GM21786 (cell line): Measurements from ENCODE around the gene DHX34.
"Not testable (repeated sequence)": the region's sequence is repeated elsewhere in the genome, so short reads cannot be mapped to it uniquely, and the experiment has no call there.

Experiments
- ATAC-seq: cut with Tn5 transposase; IDR thresholded peaks from one replicate; pipeline ENCODE4 v1.9.1; 2021; ENCODE audit not compliant: unreplicated experiment

DHX34 gene

GRCh38 chr19:47330466-47330869 lies 18.6 kb upstream of the DHX34 start:
- ATAC-seq = no peak

GRCh38 chr19:47331490-47331889 lies 17.6 kb upstream of the DHX34 start:
- no peak for ATAC-seq

- ATAC-seq = no peak
Observed at GRCh38 chr19:47331931-47332547, 17.1 kb upstream of the DHX34 start, which contains the start of gene C5AR2. Gene C5AR2, plus strand, starts transcription at chr19:47332175. Its CDS starts 8,625 bp downstream, at chr19:47340800.

- not testable (repeated sequence) for ATAC-seq
Observed at GRCh38 chr19:47336765-47337718, 12.1 kb upstream of the DHX34 start.

GRCh38 chr19:47339196-47339880 lies 9.8 kb upstream of the DHX34 start:
- no peak for ATAC-seq

- ATAC-seq = no peak
Observed at GRCh38 chr19:47340477-47341208, 8.5 kb upstream of the DHX34 start.

- ATAC-seq = no peak
Observed at GRCh38 chr19:47341734-47342133, 7.4 kb upstream of the DHX34 start.

GRCh38 chr19:47343194-47343802 lies 5.8 kb upstream of the DHX34 start:
- no peak for ATAC-seq

GRCh38 chr19:47344425-47344824 lies 4.7 kb upstream of the DHX34 start:
- no peak for ATAC-seq

- not testable (repeated sequence) for ATAC-seq
Observed at GRCh38 chr19:47346024-47346423, 3.1 kb upstream of the DHX34 start.

GRCh38 chr19:47350630-47351029 lies 1.5 kb downstream of the DHX34 start:
- no peak for ATAC-seq

- ATAC-seq = no peak
Observed at GRCh38 chr19:47351548-47351947, 2.4 kb downstream of the DHX34 start.

GRCh38 chr19:47352095-47352494 lies 3.0 kb downstream of the DHX34 start:
- ATAC-seq = no peak

GRCh38 chr19:47353307-47353712 lies 4.2 kb downstream of the DHX34 start:
- no peak for ATAC-seq

GRCh38 chr19:47356900-47357299 lies 7.8 kb downstream of the DHX34 start:
- ATAC-seq = no peak

- ATAC-seq = no peak
Observed at GRCh38 chr19:47357788-47358680, 8.9 kb downstream of the DHX34 start.

- no peak for ATAC-seq
Observed at GRCh38 chr19:47358936-47359335, 9.8 kb downstream of the DHX34 start.

- no peak for ATAC-seq
Observed at GRCh38 chr19:47362321-47362720, 13.2 kb downstream of the DHX34 start.

GRCh38 chr19:47363758-47364531 lies 14.8 kb downstream of the DHX34 start:
- ATAC-seq = no peak
